ENCODE measurements around the gene RASAL2. TPM values are rescaled to one million over a fixed set of nuclear protein-coding genes. Genes with fewer than 3 reads are reported as not detected.

The RASAL2 gene
- polyA plus RNA-seq, 4 donors: 16.1 to 24.7 (median 20.2) TPM

GRCh38 chr1:178528228-178528952 is 434.5 kb downstream of the RASAL2 start:
- no peak for DNase-seq (ENCODE audit: low read depth in 4 of 4, low spot score in 2 of 4)

DNA sequence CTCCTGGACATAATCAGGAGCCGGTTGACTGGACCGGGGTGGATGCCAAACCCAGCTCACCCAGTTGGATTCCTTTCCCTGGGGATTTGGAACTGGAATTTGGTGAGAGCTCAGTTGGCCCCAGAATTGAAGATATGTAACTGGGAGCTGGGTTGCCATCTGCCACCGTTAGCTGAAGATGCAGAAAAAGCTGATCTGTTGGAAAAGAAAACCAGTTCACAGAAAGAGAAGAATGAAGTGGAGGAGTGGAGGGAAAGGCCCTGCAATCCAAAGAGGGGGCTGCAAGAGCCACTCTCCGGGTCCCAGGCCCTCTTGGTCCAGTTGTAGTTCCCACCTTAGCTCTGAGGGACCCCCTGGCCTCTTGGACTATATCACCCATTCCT is 435.0 kb downstream of the RASAL2 start:
- DNase-seq (ENCODE audit: low read depth in 4 of 4, low spot score in 2 of 4): no peak

DNA sequence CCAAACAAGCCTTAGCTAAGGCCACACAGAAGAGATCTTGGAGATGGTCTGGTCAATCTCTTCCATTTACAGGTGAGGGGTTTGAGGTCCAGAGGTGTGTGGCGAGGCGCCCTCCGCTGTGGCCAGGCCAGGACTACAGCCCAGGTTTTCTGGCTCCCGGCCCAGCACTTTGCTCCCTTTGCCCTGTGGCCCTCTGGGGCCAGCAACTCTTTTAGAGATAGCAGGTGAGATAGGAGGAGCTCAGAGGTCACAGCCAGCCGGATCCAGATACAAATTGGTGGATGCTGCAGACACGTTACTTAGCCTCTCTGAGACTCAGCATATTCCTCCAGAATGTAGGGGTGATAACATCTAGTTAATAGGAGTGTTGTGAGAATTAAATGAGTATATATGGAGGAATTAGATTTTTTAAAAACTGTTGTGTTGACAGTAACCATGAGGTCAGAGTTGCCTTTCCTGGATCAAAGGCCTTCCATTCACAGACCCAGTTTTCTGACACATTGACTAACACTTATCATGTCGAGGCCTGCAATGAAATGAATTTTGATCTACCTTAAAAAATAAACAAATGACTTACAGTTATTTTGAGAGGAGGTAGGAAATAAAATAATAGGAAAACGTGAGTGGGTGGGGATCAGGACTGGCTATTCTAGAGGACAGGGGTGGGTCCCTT is 435.6 kb downstream of the RASAL2 start:
- DNase-seq (ENCODE audit: low read depth in 4 of 4, low spot score in 2 of 4): no peak

DNA sequence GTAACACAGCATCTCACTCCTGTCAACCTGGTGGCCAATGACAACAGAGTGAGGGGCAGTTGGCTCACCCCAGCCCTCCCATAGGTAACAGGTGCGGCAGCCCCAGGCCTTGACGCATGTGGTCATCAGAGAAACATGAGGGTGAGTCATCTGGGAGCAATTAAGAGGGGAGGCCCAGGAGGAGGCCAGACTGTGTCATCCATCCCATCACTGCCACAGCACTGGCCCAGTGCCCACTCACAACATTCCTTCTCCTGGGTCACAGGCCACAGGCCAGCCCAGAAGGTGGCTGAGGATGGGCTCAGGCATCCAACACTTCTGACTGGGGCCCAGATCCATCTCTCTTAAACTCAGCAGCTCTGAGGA is 436.1 kb downstream of the RASAL2 start:
- no peak for DNase-seq (ENCODE audit: low read depth in 4 of 4, low spot score in 2 of 4)

- no peak for DNase-seq (ENCODE audit: low read depth in 4 of 4, low spot score in 2 of 4)
These were observed 436.6 kb downstream of the RASAL2 start for GRCh38 chr1:178530502-178530901.

DNA sequence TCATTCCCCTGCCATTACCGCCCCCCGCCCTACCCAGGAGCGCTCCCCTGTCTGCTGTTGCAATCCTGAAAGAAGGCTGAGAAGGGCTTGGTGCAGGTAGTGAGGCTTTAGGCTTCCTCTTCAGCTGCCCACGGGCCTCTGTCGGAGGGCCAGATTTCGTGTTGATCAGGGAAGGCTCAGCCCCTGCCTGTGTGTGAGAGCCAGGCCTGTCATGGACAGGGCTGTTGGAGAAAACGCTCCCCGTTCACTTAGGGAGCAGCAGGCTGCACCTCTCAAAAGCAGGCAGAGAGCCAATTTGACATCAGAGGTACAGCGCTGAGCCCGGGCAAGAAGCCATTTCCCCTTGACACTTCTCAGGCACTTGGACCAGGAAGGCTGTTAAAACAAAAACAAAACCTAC is 438.0 kb downstream of the RASAL2 start:
- DNase-seq (ENCODE audit: low read depth in 4 of 4, low spot score in 2 of 4): no peak

DNA sequence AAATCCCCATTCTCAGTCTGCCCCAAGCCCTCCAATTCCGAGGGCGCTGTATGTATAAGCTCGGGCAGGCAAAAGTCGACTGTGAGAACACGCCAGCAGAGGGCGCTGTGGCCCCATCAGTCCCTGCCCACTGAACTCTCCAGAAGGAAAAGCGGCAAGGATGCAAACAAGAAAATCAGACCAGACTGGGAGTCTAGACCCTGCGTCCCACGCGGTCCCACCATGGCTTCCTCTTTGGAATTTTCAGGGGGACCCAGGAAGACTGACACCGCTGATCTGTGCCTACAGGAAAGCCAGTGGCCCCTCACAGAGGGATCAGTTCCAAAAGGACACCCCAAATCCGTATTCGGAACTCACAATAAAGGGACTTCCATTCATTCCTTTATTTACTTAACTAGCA is 438.5 kb downstream of the RASAL2 start:
- DNase-seq (ENCODE audit: low read depth in 4 of 4, low spot score in 2 of 4): peak in 3 of 4 donors; percentile 52 to 61 (median 54)

DNA sequence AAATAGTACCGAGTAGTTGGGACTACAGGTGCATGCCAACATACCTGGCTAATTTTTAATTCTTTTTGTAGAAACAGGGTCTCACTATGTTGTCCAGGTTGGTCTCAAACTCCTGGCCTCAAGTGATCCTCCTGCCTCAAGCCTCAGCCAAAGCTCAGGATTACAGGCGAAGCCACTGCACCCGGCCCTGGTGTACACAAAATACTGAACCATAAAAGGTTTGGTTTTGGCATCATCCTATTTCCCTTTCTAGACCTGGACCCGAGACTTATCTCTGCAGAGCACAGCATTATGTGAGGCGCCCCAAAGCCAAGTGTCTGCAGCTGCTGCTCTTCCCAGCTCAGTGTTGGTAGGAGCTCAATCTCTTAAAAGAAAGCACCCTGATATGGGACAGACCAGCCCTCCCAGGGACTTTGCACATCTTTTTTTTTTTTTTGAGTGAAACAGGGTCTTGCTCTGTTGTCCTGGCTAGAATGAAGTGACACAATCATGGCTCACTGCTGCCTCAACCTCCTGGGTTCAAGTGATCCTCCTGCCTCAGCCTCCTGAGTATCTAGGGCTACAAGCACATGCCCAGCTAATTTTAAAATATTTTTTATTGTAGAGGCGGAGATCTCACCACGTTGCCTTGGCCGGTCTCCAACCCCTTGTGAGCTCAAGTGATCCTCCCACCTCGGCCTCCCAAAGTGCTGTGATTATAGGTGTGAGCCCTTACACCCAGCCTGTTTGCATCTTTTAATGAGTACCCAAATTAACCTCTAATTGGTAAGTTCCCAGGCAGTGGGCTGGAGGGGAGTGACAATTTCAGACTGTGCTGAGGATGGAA is 439.4 kb downstream of the RASAL2 start:
- DNase-seq (ENCODE audit: low read depth in 4 of 4, low spot score in 2 of 4): no peak

Other genes starting within 250 kb of the RASAL2 start
- gene SEC16B, start 124.0 kb upstream of the RASAL2 start, polyA plus RNA-seq (ENCODE audit: insufficient read length in 4 of 4): 1 to 10 TPM; 3.2 to 7.2 (median 5.2) TPM

All from left renal cortex interstitium (tissue), 4 donors.